KOPT-K1 (cell line): ENCODE results near the gene ERC2.

Experiments used
- H3K27ac ChIP-seq: fragments of 200-600 bp; sonication (generic); 2 replicates; pipeline ENCODE4 v1.5.1; 2016; ENCODE audit warnings: antibody characterized with exemption, mild to moderate bottlenecking, low read depth, low read length; ENCODE audit not compliant: poor library complexity, severe bottlenecking
- H3K36me3 ChIP-seq: fragments of 200-600 bp; sonication (generic); 2 replicates; pipeline ENCODE4 v1.5.1; 2017; ENCODE audit warnings: antibody characterized with exemption, mild to moderate bottlenecking, low read length, moderate library complexity; ENCODE audit not compliant: insufficient read depth
- H3K9me3 ChIP-seq: fragments of 200-600 bp; sonication (generic); 2 replicates; pipeline ENCODE4 v1.5.1; 2017; ENCODE audit warnings: antibody characterized with exemption, low read length, mild to moderate bottlenecking; ENCODE audit not compliant: insufficient read depth, poor library complexity, severe bottlenecking

The ERC2 gene

GRCh38 chr3:55543181-55543614 is 925.1 kb downstream of the ERC2 start:
- no peak overlapping the region for H3K27ac ChIP-seq
- no peaks in the 10 kb centered on the region for H3K9me3 ChIP-seq
- no peaks in the 10 kb centered on the region for H3K36me3 ChIP-seq

DNA sequence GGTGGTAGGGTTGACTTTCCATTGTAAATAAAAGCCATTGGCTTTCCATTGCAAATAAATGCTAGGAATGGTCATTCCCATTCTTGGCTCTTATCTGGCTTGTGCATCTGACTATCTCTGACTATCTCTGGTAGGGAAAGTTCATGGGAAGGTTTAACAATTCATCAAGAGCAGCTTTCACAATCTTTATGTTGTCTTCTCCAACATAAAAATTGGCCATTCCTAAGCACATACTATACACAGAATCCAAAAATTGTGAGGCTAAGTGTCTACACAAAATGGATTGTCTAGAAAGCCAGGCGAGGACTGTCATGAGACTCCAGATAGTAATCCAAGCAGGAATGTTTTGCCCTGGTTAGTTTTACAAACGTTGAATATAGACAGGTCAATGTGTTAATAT is 926.8 kb downstream of the ERC2 start:
- H3K9me3 ChIP-seq, result no peaks in the 10 kb centered on the region
- H3K36me3 ChIP-seq, result no peaks in the 10 kb centered on the region
- no peak overlapping the region for H3K27ac ChIP-seq

DNA sequence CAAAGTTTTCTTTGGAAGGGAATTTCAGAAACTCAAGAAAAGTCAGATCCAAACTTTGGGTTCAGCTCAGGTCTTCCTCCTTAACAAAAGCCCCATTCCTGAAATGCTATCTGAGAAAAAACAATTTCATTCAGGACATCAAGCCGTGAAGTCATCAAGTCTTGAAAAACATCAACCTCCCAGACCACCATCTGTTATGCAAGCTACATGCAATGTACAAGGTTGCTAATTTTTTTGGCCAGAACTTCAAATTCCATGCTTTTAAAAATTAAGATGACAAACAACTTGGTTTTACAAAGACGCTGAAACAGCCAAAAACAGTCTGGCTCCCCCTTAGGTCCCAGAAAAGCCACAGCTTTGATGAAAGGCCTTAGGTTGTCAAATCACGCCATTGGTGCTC is 927.3 kb downstream of the ERC2 start:
- Histone ChIP-seq H3K9me3 (no peaks in the 10 kb centered on the region), H3K36me3 (no peaks in the 10 kb centered on the region), H3K27ac (no peak overlapping the region)

- Histone ChIP-seq H3K27ac (no peak overlapping the region), H3K9me3 (no peaks in the 10 kb centered on the region), H3K36me3 (no peaks in the 10 kb centered on the region)
Measured at GRCh38 chr3:55540579-55540978, 927.7 kb downstream of the ERC2 start.

DNA sequence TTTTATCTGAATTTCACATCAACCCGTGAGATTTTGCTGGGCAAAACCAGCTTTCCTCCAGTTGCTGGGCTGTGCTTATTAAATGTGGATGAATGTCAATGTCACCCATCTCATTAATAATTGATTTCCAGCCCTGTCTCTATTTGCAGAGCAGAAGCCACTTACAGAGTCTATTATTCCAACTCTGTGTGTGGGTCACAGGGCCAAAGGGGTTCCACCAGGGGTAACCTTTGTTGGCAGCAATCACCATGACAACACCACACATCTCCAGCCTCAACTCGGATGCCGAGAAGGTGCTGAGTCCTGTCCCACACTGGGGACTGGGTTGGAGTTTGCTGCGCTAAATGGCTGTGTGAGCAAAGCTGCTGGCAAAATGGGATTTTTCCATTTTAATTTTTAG is 930.1 kb downstream of the ERC2 start:
- no peaks in the 10 kb centered on the region for H3K36me3 ChIP-seq
- no peak overlapping the region for H3K27ac ChIP-seq
- no peaks in the 10 kb centered on the region for H3K9me3 ChIP-seq

DNA sequence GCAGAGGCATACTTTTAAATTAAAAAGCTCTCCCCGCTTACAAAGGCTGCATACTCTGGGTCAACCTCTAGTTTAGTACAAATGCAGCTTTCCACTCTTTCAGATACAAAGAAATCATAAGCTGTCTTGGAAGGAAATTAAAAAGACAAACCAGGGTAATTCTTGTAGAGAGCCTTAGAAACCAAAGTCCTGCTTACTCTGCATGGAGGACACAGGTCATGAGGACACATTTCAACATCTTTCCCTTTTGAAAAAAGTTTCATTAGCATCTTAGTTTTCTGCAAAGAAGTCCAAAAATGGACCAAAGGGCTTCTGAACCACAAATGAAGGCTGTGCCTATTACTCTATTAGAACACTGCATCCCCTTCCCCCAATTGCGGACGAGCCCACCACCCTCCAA is 930.7 kb downstream of the ERC2 start:
- Histone ChIP-seq H3K27ac (no peak overlapping the region), H3K36me3 (no peaks in the 10 kb centered on the region), H3K9me3 (no peaks in the 10 kb centered on the region)

- H3K9me3 ChIP-seq, result no peaks in the 10 kb centered on the region
- no peak overlapping the region for H3K27ac ChIP-seq
- no peaks in the 10 kb centered on the region for H3K36me3 ChIP-seq
Measured at GRCh38 chr3:55537129-55537528, 931.1 kb downstream of the ERC2 start.

DNA sequence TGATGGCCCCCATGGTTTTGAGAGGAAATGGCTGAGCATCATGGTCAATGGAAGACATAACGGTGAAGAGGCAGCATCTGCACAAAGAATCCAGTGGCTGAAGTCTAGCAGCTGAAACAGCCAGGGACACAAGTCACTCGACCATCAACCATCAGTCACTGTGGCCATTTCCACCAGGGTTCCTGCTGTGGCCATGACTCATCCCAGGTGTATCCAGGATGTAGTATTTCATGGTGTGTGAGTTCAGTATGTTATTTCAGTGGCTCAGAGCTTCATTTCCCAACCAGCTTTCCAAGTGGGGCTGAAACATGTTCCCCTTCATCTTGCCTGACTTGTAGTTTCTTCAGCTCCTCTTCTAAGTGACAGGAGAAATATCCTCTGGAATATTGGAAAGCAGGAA is 933.4 kb downstream of the ERC2 start:
- H3K36me3 ChIP-seq, result no peaks in the 10 kb centered on the region
- no peaks in the 10 kb centered on the region for H3K9me3 ChIP-seq
- H3K27ac ChIP-seq, result no peak overlapping the region

- H3K36me3 ChIP-seq, result no peaks in the 10 kb centered on the region
- H3K27ac ChIP-seq, result no peak overlapping the region
- no peaks in the 10 kb centered on the region for H3K9me3 ChIP-seq
Measured at GRCh38 chr3:55532806-55533205, 935.5 kb downstream of the ERC2 start.

DNA sequence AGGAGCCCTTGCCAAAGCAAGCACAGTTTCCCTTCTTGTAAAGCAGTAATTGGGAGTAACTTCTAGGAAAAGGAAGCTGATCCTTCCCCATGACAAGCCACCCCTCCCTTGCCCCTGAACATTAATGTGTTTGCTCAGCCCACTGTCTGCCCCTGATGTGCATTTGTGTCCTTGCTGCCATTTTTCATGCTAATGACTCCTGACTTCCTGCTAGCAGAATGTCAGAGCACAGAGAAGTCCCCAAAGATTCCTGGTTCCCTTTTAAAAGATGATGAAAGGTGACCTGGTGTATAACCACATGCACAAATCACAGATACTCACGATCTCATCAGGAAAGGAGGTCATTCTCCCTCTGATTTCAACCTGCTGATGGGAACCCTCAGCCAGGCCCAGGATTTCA is 936.9 kb downstream of the ERC2 start:
- H3K36me3 ChIP-seq, result no peaks in the 10 kb centered on the region
- no peak overlapping the region for H3K27ac ChIP-seq
- H3K9me3 ChIP-seq, result no peaks in the 10 kb centered on the region

- Histone ChIP-seq H3K36me3 (no peaks in the 10 kb centered on the region), H3K27ac (no peak overlapping the region), H3K9me3 (no peaks in the 10 kb centered on the region)
Measured at GRCh38 chr3:55527361-55527760, 940.9 kb downstream of the ERC2 start.

GRCh38 chr3:55526332-55527030 is 941.8 kb downstream of the ERC2 start:
- no peaks in the 10 kb centered on the region for H3K9me3 ChIP-seq
- H3K36me3 ChIP-seq, result no peaks in the 10 kb centered on the region
- no peak overlapping the region for H3K27ac ChIP-seq

- Histone ChIP-seq H3K9me3 (no peaks in the 10 kb centered on the region), H3K27ac (no peak overlapping the region), H3K36me3 (no peaks in the 10 kb centered on the region)
Measured at GRCh38 chr3:55525436-55525835, 942.8 kb downstream of the ERC2 start.

DNA sequence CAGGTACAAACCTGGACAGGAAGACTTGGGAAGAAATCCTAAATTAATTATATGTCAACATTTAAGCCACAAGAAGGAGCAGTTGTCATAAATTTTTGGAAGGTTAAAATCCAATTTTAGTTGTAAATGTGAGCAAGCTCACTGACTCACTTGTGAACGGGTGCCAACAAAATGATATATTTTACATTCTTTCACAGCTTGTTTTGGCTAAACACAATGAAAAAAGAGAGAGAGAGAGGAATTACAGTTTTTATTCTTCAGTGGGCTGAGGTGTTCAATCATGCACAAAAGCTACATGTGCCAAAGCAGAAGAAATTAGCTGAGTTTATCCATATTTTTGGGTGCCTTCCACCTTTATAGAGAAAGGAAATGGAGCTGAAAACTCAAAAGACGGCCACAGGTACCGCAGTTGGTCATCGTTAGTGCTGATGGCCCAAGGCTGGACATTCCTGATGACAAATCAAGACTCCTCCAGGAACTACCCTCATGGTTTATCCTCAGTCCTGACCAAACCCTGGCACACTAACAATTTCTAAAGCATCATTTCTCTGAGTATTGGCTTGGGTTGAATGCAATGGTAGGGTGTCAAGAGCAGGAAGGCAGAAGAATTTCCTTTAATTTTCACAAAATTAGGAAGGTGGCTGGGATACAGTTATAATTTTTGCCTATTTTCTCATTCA is 943.6 kb downstream of the ERC2 start:
- Histone ChIP-seq H3K27ac (no peak overlapping the region), H3K36me3 (no peaks in the 10 kb centered on the region), H3K9me3 (no peaks in the 10 kb centered on the region)

DNA sequence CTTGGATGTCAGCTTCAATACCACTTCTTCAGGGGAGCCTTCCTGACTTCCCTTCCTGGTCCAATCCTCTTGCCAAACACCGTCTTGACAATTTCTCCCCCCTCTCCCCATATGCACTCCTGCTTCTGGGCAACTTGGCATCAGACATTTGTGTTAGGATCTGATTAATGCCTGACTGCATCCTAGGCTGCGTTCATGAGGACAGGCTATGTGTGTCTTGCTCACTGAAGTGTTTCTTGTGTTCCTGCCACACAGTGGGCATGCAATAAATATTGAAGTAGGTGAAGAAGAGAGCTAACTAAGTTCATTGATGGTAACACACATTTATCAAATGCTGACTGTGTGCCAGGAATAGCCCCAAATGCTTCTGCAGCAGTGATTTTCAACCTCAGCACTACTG is 944.8 kb downstream of the ERC2 start:
- Histone ChIP-seq H3K36me3 (no peaks in the 10 kb centered on the region), H3K9me3 (no peaks in the 10 kb centered on the region), H3K27ac (no peak overlapping the region)
